ENCODE results near the gene KDM6B. TPM values are rescaled to one million over a fixed set of nuclear protein-coding genes. Genes with fewer than 3 reads are reported as not detected.

Gene KDM6B
- total and polyA plus RNA-seq, 9 of the 15 experiments (the other 6 are each of a cell fraction or from before 2014, with no cell fraction given), result 0.01 to 22.9 (median 2.2) TPM

DNA sequence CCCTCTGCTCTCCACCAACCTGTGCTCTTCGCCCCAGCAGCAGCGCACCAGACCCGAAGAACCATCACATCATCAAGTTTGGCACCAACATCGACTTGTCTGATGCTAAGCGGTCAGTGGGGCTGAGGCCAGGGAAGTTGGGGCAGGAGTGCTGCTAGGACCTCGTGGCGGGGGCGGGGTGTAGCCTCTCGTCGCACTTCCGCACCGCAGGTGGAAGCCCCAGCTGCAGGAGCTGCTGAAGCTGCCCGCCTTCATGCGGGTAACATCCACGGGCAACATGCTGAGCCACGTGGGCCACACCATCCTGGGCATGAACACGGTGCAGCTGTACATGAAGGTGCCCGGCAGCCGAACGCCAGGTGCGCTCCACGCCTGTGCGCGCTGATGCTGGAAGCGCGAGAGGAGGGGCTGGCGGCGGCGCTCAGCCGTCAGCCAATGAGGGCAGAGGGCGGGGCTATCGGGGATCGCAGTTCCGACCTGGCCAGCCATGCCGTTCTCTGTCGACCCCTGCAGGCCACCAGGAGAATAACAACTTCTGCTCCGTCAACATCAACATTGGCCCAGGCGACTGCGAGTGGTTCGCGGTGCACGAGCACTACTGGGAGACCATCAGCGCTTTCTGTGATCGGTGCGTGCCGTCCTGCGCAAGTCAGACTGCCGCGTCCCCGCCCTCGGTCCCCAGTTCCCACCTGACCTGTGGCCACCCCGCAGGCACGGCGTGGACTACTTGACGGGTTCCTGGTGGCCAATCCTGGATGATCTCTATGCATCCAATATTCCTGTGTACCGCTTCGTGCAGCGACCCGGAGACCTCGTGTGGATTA lies 17.6 kb downstream of the KDM6B start (continued):
- TF ChIP-seq ZNF551 (CRISPR knock-in tag; IDR thresholded peaks at IDR 0.05) (no peak), SREBF2 (CRISPR knock-in tag; IDR thresholded peaks at IDR 0.05) (no peak), CBX1 (IDR thresholded peaks at IDR 0.05; ENCODE audit: low read depth) (peak; percentile 70; the same call in 1 of the 2 replicates), NRF1 (conservative IDR thresholded peaks at IDR 0.05 in 1 of 2, IDR thresholded peaks at IDR 0.05 in 1 of 2) (no peak), FOXK2 (conservative IDR thresholded peaks at IDR 0.05 in 1 of 2, IDR thresholded peaks at IDR 0.05 in 1 of 2; ENCODE audit: low read depth in 2 of 2) (no peak), ZFP91 (CRISPR knock-in tag; IDR thresholded peaks at IDR 0.05) (no peak), ZNF316 (IDR thresholded peaks at IDR 0.05) (no peak), KAT2B (IDR thresholded peaks at IDR 0.05; ENCODE audit: low read depth, low read length) (no peak), ZNF395 (CRISPR knock-in tag; IDR thresholded peaks at IDR 0.05) (no peak), EWSR1 (IDR thresholded peaks at IDR 0.05; ENCODE audit: borderline replicate concordance, low read depth, partially characterized antibody) (no peak), CC2D1A (IDR thresholded peaks at IDR 0.05) (peak; percentile 76), XRCC3 (IDR thresholded peaks at IDR 0.05) (no peak), STAG1 (CRISPR knock-in tag; IDR thresholded peaks at IDR 0.05; ENCODE audit: borderline replicate concordance) (no peak), MTA2 (IDR thresholded peaks at IDR 0.05; ENCODE audit: low read depth) (no peak), CLOCK (CRISPR knock-in tag; IDR thresholded peaks at IDR 0.05; ENCODE audit: borderline replicate concordance) (no peak), SMARCC2 (IDR thresholded peaks at IDR 0.05; ENCODE audit: low read depth) (no peak), ZNF239 (CRISPR knock-in tag; IDR thresholded peaks at IDR 0.05) (no peak), CREM (IDR thresholded peaks at IDR 0.05; ENCODE audit: low read depth) (0 out of 2 replicates have a peak, but pooled peaks have one; percentile 23), TCF7 (IDR thresholded peaks at IDR 0.05; ENCODE audit: borderline replicate concordance) (no peak), ZNF133 (CRISPR knock-in tag; IDR thresholded peaks at IDR 0.05) (no peak)
- TF ChIP-seq, protein P1, sequence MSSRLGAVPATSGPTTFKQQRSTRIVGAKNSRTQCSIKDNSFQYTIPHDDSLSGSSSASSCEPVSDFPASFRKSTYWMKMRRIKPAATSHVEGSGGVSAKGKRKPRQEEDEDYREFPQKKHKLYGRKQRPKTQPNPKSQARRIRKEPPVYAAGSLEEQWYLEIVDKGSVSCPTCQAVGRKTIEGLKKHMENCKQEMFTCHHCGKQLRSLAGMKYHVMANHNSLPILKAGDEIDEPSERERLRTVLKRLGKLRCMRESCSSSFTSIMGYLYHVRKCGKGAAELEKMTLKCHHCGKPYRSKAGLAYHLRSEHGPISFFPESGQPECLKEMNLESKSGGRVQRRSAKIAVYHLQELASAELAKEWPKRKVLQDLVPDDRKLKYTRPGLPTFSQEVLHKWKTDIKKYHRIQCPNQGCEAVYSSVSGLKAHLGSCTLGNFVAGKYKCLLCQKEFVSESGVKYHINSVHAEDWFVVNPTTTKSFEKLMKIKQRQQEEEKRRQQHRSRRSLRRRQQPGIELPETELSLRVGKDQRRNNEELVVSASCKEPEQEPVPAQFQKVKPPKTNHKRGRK (tag; IDR thresholded peaks at IDR 0.05), result no peak

All from K562 (cell line).